Mesothelial cell of epicardium (in vitro differentiated cells): ENCODE results near the gene AFF1. TPM values are rescaled to one million over a fixed set of nuclear protein-coding genes. Genes with fewer than 3 reads are reported as not detected.
A peak's percentile ranks its signal among the peaks of the same experiment; 100 is the strongest.

Experiments used
- DNase-seq, 2 experiments: peaks; one replicate each; pipeline ENCODE4 v3.0.0; 2021; ENCODE audit warnings: low spot score in 2 of 2; ENCODE audit not compliant: unreplicated experiment in 2 of 2
- H3K27ac Mint-ChIP-seq: 2 replicates; pipeline ENCODE4 v1.8.0; 2021; ENCODE audit warnings: mixed read lengths
- H3K27me3 Mint-ChIP-seq: 2 replicates; pipeline ENCODE4 v1.8.0; 2021; ENCODE audit warnings: low read depth, mixed read lengths
- H3K36me3 Mint-ChIP-seq: 2 replicates; pipeline ENCODE4 v1.8.0; 2021; ENCODE audit warnings: mixed read lengths
- H3K4me1 Mint-ChIP-seq: 2 replicates; pipeline ENCODE4 v1.8.0; 2021; ENCODE audit warnings: mixed read lengths
- H3K4me3 Mint-ChIP-seq: 2 replicates; pipeline ENCODE4 v1.8.0; 2021; ENCODE audit warnings: mild to moderate bottlenecking, moderate library complexity, mixed read lengths
- H3K9me3 Mint-ChIP-seq: 2 replicates; pipeline ENCODE4 v1.8.0; 2021; ENCODE audit warnings: mixed read lengths
- CTCF ChIP-seq: fragments of 200-600 bp; sonication (generic); IDR thresholded peaks from one replicate; pipeline ENCODE4 v1.5.0; 2021; ENCODE audit warnings: antibody characterized with exemption; ENCODE audit not compliant: unreplicated experiment
- total RNA-seq: library from RNA; stranded (reverse); gene quantifications from 3 replicates; pipeline ENCODE4 v1.2.1, GENCODE V29; 2021

AFF1 gene
- total RNA-seq: 18.2 to 20.0 TPM (median 18.6 TPM) in 3 replicates

- peak; percentile 68 to 78 for DNase-seq
- Mint-ChIP-seq H3K4me3 (peak within 1 kb of the TSS; percentile 79), H3K4me1 (peaks cover 41% of the 10 kb centered on the region), H3K27ac (peak within 1 kb of the TSS; percentile 96), H3K27me3 (peaks cover 11% of the 10 kb centered on the region), H3K36me3 (no peaks in the 10 kb centered on the region), H3K9me3 (no peaks in the 10 kb centered on the region)
- TF ChIP-seq CTCF: no peak
Measured at GRCh38 chr4:86934771-86935565, at the start of gene AFF1. Gene AFF1 (plus strand): TSS chr4:86935011. CDS start chr4:86948534, 13,523 bp downstream.

GRCh38 chr4:86890790-86891189 lies 44.0 kb upstream of the AFF1 start:
- peaks cover 14% of the 10 kb centered on the region for H3K4me1 Mint-ChIP-seq
- H3K27me3 Mint-ChIP-seq: no peaks in the 10 kb centered on the region
- H3K9me3 Mint-ChIP-seq: no peaks in the 10 kb centered on the region
- peak overlapping the region; percentile 81 for H3K4me3 Mint-ChIP-seq
- DNase-seq: no peak
- peaks cover 1% of the 10 kb centered on the region for H3K36me3 Mint-ChIP-seq
- TF ChIP-seq CTCF: no peak
- H3K27ac Mint-ChIP-seq: peak overlapping the region; percentile 97

- peak within 1 kb of the TSS; percentile 97 for H3K27ac Mint-ChIP-seq
- peak within 1 kb of the TSS; percentile 81 for H3K4me3 Mint-ChIP-seq
- H3K9me3 Mint-ChIP-seq: no peaks in the 10 kb centered on the region
- peaks cover 1% of the 10 kb centered on the region for H3K36me3 Mint-ChIP-seq
- TF ChIP-seq CTCF: no peak
- peak; percentile 60 to 80 for DNase-seq
- H3K27me3 Mint-ChIP-seq: no peaks in the 10 kb centered on the region
- H3K4me1 Mint-ChIP-seq: peaks cover 14% of the 10 kb centered on the region
Measured at GRCh38 chr4:86891762-86892635, 42.8 kb upstream of the AFF1 start, which contains the start of gene C4orf36. Gene C4orf36 (minus strand): TSS chr4:86892422. CDS start chr4:86891520, 902 bp downstream.

GRCh38 chr4:86892636-86892960 lies 42.2 kb upstream of the AFF1 start:
- no peak for TF ChIP-seq CTCF
- peaks cover 1% of the 10 kb centered on the region for H3K36me3 Mint-ChIP-seq
- H3K9me3 Mint-ChIP-seq: no peaks in the 10 kb centered on the region
- H3K27me3 Mint-ChIP-seq: no peaks in the 10 kb centered on the region
- peak overlapping the region; percentile 81 for H3K4me3 Mint-ChIP-seq
- peak overlapping the region; percentile 95 for H3K27ac Mint-ChIP-seq
- H3K4me1 Mint-ChIP-seq: peaks cover 14% of the 10 kb centered on the region
- no peak for DNase-seq

- peaks cover 14% of the 10 kb centered on the region for H3K4me1 Mint-ChIP-seq
- no peak for TF ChIP-seq CTCF
- no peak for DNase-seq
- no peaks in the 10 kb centered on the region for H3K9me3 Mint-ChIP-seq
- H3K36me3 Mint-ChIP-seq: no peaks in the 10 kb centered on the region
- H3K27ac Mint-ChIP-seq: peak overlapping the region; percentile 95
- H3K27me3 Mint-ChIP-seq: no peaks in the 10 kb centered on the region
- peak overlapping the region; percentile 81 for H3K4me3 Mint-ChIP-seq
Measured at GRCh38 chr4:86893136-86893535, 41.7 kb upstream of the AFF1 start.
